Peyer's patch (tissue), 4 donors: ENCODE data around the gene CALB2. TPM values are rescaled to one million over a fixed set of nuclear protein-coding genes. Genes with fewer than 3 reads are reported as not detected.

Experiments used
- DNase-seq, 3 donors: peaks; one replicate each; pipeline ENCODE4 v3.0.0-alpha.2; 2017 to 2019
- H3K27ac ChIP-seq, 4 donors: fragments of 200-600 bp; sonication (generic); one replicate each; pipeline ENCODE4 v1.5.1; 2016 to 2019
- H3K27me3 ChIP-seq, 2 donors: fragments of 200-600 bp; sonication (generic); one replicate each; pipeline ENCODE4 v1.5.1; 2019
- H3K36me3 ChIP-seq, 3 donors: fragments of 200-600 bp; sonication (generic); one replicate each; pipeline ENCODE4 v1.5.1; 2016 to 2019
- H3K4me1 ChIP-seq, 4 donors: fragments of 200-600 bp; sonication (generic); one replicate each; pipeline ENCODE4 v1.5.1; 2016 to 2019
- H3K4me3 ChIP-seq, 4 donors: fragments of 200-600 bp; sonication (generic); 1 replicate in 3 of 4; 2 replicates in 1 of 4; pipeline ENCODE4 v1.5.1; 2016 to 2019; ENCODE audit warnings: mild to moderate bottlenecking in 1 of 4
- H3K9me3 ChIP-seq, 4 donors: fragments of 200-600 bp; sonication (generic); one replicate each; pipeline ENCODE4 v1.5.1; 2016 to 2019; ENCODE audit warnings: mild to moderate bottlenecking in 1 of 4
- POLR2A ChIP-seq, 2 donors: fragments of 450-650 bp; IDR thresholded peaks; one replicate each; pipeline ENCODE4 v1.5.1; 2017; ENCODE audit warnings: antibody characterized with exemption in 2 of 2, mild to moderate bottlenecking in 2 of 2, moderate library complexity in 2 of 2
- total RNA-seq, 4 donors: library from RNA; depleted of rRNA; stranded (reverse); fragments of >200 nt; gene quantifications; one replicate each; pipeline ENCODE4 v1.1.0, GENCODE V29; 2016
- TF ChIP-seq, protein P1 (sequence below), 6 experiments: fragments of 450-650 bp in 4 of 6; fragments of 200-600 bp in 2 of 6; sonication (generic) in 1 of 6; IDR thresholded peaks; one replicate each; pipeline ENCODE4 v1.5.1; 2017 to 2019; ENCODE audit warnings: antibody characterized with exemption in 6 of 6, mild to moderate bottlenecking in 3 of 6, moderate library complexity in 1 of 6

Gene CALB2
- total RNA-seq, 4 donors from 2014 or later = 2.3 to 5.5 (median 3.6) TPM; not detected in 1

GRCh38 chr16:71425746-71426068 is 67.2 kb downstream of the CALB2 start:
- no peaks in the 10 kb centered on the region for H3K4me1 ChIP-seq
- no peak for DNase-seq
- no peak overlapping the region for H3K27ac ChIP-seq
- no peak for TF ChIP-seq POLR2A (IDR thresholded peaks at IDR 0.05)
- H3K4me3 ChIP-seq = peak overlapping the region in 2 of 4 donors; percentile 12 to 13
- no peaks in the 10 kb centered on the region for H3K27me3 ChIP-seq
- H3K9me3 ChIP-seq = no peaks in the 10 kb centered on the region
- H3K36me3 ChIP-seq = no peaks in the 10 kb centered on the region

- H3K4me1 ChIP-seq = no peaks in the 10 kb centered on the region
- H3K36me3 ChIP-seq = no peaks in the 10 kb centered on the region
- H3K9me3 ChIP-seq = no peaks in the 10 kb centered on the region
- DNase-seq = peak in 1 of 3 donors; percentile 72
- no peak overlapping the region for H3K27ac ChIP-seq
- peak overlapping the region in 2 of 4 donors; percentile 12 to 13 for H3K4me3 ChIP-seq
- H3K27me3 ChIP-seq = no peaks in the 10 kb centered on the region
- TF ChIP-seq, protein P1, sequence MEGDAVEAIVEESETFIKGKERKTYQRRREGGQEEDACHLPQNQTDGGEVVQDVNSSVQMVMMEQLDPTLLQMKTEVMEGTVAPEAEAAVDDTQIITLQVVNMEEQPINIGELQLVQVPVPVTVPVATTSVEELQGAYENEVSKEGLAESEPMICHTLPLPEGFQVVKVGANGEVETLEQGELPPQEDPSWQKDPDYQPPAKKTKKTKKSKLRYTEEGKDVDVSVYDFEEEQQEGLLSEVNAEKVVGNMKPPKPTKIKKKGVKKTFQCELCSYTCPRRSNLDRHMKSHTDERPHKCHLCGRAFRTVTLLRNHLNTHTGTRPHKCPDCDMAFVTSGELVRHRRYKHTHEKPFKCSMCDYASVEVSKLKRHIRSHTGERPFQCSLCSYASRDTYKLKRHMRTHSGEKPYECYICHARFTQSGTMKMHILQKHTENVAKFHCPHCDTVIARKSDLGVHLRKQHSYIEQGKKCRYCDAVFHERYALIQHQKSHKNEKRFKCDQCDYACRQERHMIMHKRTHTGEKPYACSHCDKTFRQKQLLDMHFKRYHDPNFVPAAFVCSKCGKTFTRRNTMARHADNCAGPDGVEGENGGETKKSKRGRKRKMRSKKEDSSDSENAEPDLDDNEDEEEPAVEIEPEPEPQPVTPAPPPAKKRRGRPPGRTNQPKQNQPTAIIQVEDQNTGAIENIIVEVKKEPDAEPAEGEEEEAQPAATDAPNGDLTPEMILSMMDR (IDR thresholded peaks at IDR 0.05) = no peak
- TF ChIP-seq POLR2A (IDR thresholded peaks at IDR 0.05) = no peak
Measured at GRCh38 chr16:71426069-71426879, 67.8 kb downstream of the CALB2 start.

- TF ChIP-seq, protein P1 (IDR thresholded peaks at IDR 0.05) = no peak
- no peak for TF ChIP-seq POLR2A (IDR thresholded peaks at IDR 0.05)
- H3K27ac ChIP-seq = no peak overlapping the region
- DNase-seq = no peak
- no peak overlapping the region for H3K4me3 ChIP-seq
- H3K9me3 ChIP-seq = no peaks in the 10 kb centered on the region
- H3K4me1 ChIP-seq = no peaks in the 10 kb centered on the region
- H3K36me3 ChIP-seq = no peaks in the 10 kb centered on the region
- no peaks in the 10 kb centered on the region for H3K27me3 ChIP-seq
Measured at GRCh38 chr16:71426880-71427615, 68.5 kb downstream of the CALB2 start.

- DNase-seq = no peak
- Histone ChIP-seq H3K27ac (no peak overlapping the region), H3K9me3 (no peaks in the 10 kb centered on the region), H3K36me3 (no peaks in the 10 kb centered on the region), H3K4me1 (no peaks in the 10 kb centered on the region), H3K27me3 (no peaks in the 10 kb centered on the region), H3K4me3 (no peak overlapping the region)
- TF ChIP-seq, protein P1 (IDR thresholded peaks at IDR 0.05) = no peak
- no peak for TF ChIP-seq POLR2A (IDR thresholded peaks at IDR 0.05)
Measured at GRCh38 chr16:71428385-71428784, 69.9 kb downstream of the CALB2 start.

- H3K27ac ChIP-seq = no peak overlapping the region
- DNase-seq = no peak
- no peaks in the 10 kb centered on the region for H3K9me3 ChIP-seq
- no peaks in the 10 kb centered on the region for H3K36me3 ChIP-seq
- H3K4me1 ChIP-seq = no peaks in the 10 kb centered on the region
- no peak for TF ChIP-seq POLR2A (IDR thresholded peaks at IDR 0.05)
- TF ChIP-seq, protein P1 (IDR thresholded peaks at IDR 0.05) = no peak
- H3K27me3 ChIP-seq = no peaks in the 10 kb centered on the region
- H3K4me3 ChIP-seq = no peak overlapping the region
Measured at GRCh38 chr16:71428883-71429282, 70.4 kb downstream of the CALB2 start.

DNA sequence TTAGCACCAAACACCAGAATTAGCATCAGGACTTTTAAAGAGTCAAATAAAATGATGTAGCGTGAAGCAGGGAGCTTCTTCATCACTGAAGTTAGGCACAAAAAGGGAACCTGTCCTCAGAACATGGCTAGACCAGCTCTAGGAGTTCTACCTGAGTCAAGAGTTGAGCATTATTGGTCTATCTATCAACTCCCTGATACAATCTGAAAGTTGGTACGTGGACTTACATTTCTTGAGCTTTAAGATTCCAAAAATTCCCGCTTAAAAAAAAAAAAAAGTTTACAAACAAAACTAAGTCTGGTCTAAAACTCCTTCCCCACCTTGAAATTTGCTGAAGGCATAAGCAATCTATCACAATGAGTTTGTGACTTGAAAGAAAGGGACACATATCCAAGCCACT is 71.1 kb downstream of the CALB2 start:
- H3K4me3 ChIP-seq = no peak overlapping the region

More for the DNA sequence above, 71.1 kb downstream of the CALB2 start:
- H3K27me3 ChIP-seq = no peaks in the 10 kb centered on the region
- H3K36me3 ChIP-seq = no peaks in the 10 kb centered on the region
- H3K4me1 ChIP-seq = no peaks in the 10 kb centered on the region
- no peak overlapping the region for H3K27ac ChIP-seq
- no peak for TF ChIP-seq POLR2A (IDR thresholded peaks at IDR 0.05)
- H3K9me3 ChIP-seq = no peaks in the 10 kb centered on the region
- no peak for DNase-seq
